ENCODE data around the gene VAV3.

GRCh38 chr1:107750364-107750959 is 214.5 kb downstream of the VAV3 start:
- TF ChIP-seq CTCF (conservative IDR thresholded peaks at IDR 0.05 in 1 of 2, IDR thresholded peaks at IDR 0.05 in 1 of 2; ENCODE audit: low read depth in 1 of 2, low read length in 2 of 2) (peak; percentile 78 to 88), EZH2 (IDR thresholded peaks at IDR 0.05; ENCODE audit: low read length, missing control alignments) (no peak)

Data from fibroblast of lung (primary cell).